AG04450 (cell line): Measurements from ENCODE around the gene CAMK2N2. TPM values are rescaled to one million over a fixed set of nuclear protein-coding genes. Genes with fewer than 3 reads are reported as not detected.

ENCODE experiments used
- CTCF ChIA-PET: fragments of 300-600, 350-600 bp; formaldehyde crosslinking; extraction: SDS; loops from one replicate; lab custom pipeline; 2022; ENCODE audit warnings: antibody characterized with exemption, inconsistent platforms; lab: Charles Lee
- POLR2A ChIA-PET: fragments of 350-600 bp; formaldehyde crosslinking; extraction: SDS; loops from one replicate; lab custom pipeline; 2021; ENCODE audit warnings: antibody characterized with exemption, inconsistent platforms; lab: Yijun Ruan, JAX
- DNase-seq: peaks from one replicate; pipeline ENCODE4 v3.0.0-alpha.2; 2011; ENCODE audit warnings: low read depth, low spot score
- H3K27ac ChIP-seq: one replicate; pipeline ENCODE4 v1.5.1; 2012; ENCODE audit warnings: low read depth, low read length, control low read depth
- H3K27me3 ChIP-seq: one replicate; pipeline ENCODE4 v1.6.0; 2012; ENCODE audit warnings: low read length; ENCODE audit not compliant: control insufficient read depth, insufficient read depth
- H3K4me3 ChIP-seq: 2 replicates; pipeline ENCODE4 v1.5.1; 2011; ENCODE audit warnings: mild to moderate bottlenecking, low read depth, low read length, control low read depth
- H3K9me3 ChIP-seq: 2 replicates; pipeline ENCODE4 v1.5.1; 2012; ENCODE audit warnings: low read length; ENCODE audit not compliant: control insufficient read depth, insufficient read depth
- CTCF ChIP-seq: IDR thresholded peaks from 2 replicates; pipeline ENCODE4 v1.5.1; 2011; ENCODE audit warnings: low read depth, low read length, control low read depth, inconsistent platforms
- polyA plus RNA-seq: library from polyadenylated mRNA; depleted of rRNA; stranded (reverse); fragments of >200 nt; gene quantifications from 2 replicates; pipeline ENCODE4 v1.2.3, GENCODE V29; 2011

Gene CAMK2N2
- polyA plus RNA-seq, 1 experiment: 0.07 TPM

GRCh38 chr3:184227481-184227935 lies 33.8 kb downstream of the CAMK2N2 start:
- no peak overlapping the region for H3K27ac ChIP-seq
- ChIA-PET CTCF (interaction anchor here (0.6 to 3.2 kb wide), 24 partner anchors 10 to 338 kb away, joined by 3 to 20 read pairs (median 4); partner anchors contain the start of genes ABCF3, EEF1AKMT4 and EIF2B5), POLR2A (no interaction called here)
- peak; percentile 80 for TF ChIP-seq CTCF
- H3K4me3 ChIP-seq: no peak overlapping the region
- H3K27me3 ChIP-seq: peaks cover 43% of the 10 kb centered on the region
- no peaks in the 10 kb centered on the region; the same call in 1 of the 2 replicates for H3K9me3 ChIP-seq
- no peak for DNase-seq

GRCh38 chr3:184223946-184224345 lies 37.4 kb downstream of the CAMK2N2 start:
- no peak for DNase-seq
- Histone ChIP-seq H3K4me3 (no peak overlapping the region), H3K27ac (no peak overlapping the region), H3K27me3 (peaks cover 25% of the 10 kb centered on the region), H3K9me3 (no peaks in the 10 kb centered on the region)
- ChIA-PET POLR2A (no interaction called here), CTCF (no interaction called here)
- no peak for TF ChIP-seq CTCF

GRCh38 chr3:184222521-184222920 lies 38.8 kb downstream of the CAMK2N2 start:
- TF ChIP-seq CTCF: no peak
- CTCF ChIA-PET: interaction anchor here (0.7 kb wide), 1 partner anchor 43 kb away, joined by 5 read pairs; no protein-coding TSS in a partner anchor
- Histone ChIP-seq H3K27me3 (peaks cover 15% of the 10 kb centered on the region), H3K27ac (no peak overlapping the region), H3K4me3 (no peak overlapping the region), H3K9me3 (no peaks in the 10 kb centered on the region)
- DNase-seq: no peak
- POLR2A ChIA-PET: interaction anchor here (0.6 kb wide), 1 partner anchor 242 kb away, joined by 4 read pairs; no protein-coding TSS in a partner anchor

- no peak for TF ChIP-seq CTCF
- Histone ChIP-seq H3K9me3 (no peaks in the 10 kb centered on the region), H3K4me3 (no peak overlapping the region), H3K27me3 (peaks cover 13% of the 10 kb centered on the region), H3K27ac (no peak overlapping the region)
- POLR2A ChIA-PET: no interaction called here
- no peak for DNase-seq
- CTCF ChIA-PET: no interaction called here
Observed at GRCh38 chr3:184218814-184219213, 42.5 kb downstream of the CAMK2N2 start.

- Histone ChIP-seq H3K4me3 (no peak overlapping the region), H3K9me3 (no peaks in the 10 kb centered on the region), H3K27me3 (peaks cover 12% of the 10 kb centered on the region), H3K27ac (no peak overlapping the region)
- ChIA-PET POLR2A (interaction anchor here (0.7 kb wide), 1 partner anchor 38 kb away, joined by 4 read pairs; no protein-coding TSS in a partner anchor), CTCF (interaction anchor here (0.6 to 0.8 kb wide), 2 partner anchors 16 to 210 kb away, joined by 4 read pairs; no protein-coding TSS in a partner anchor)
- no peak for TF ChIP-seq CTCF
- DNase-seq: no peak
Observed at GRCh38 chr3:184211718-184212117, 49.6 kb downstream of the CAMK2N2 start.
